Activated CD4-positive, alpha-beta memory T cell treated with anti-CD3 and anti-CD28 coated beads for 36 hours (primary cell): ENCODE results near the gene POLG. TPM values are rescaled to one million over a fixed set of nuclear protein-coding genes. Genes with fewer than 3 reads are reported as not detected.
A peak's percentile ranks its signal among the peaks of the same experiment; 100 is the strongest.

Source experiments
- CTCF ChIA-PET: fragments of 350-600 bp; sonication (Branson Sonifier 250); formaldehyde crosslinking; loops from one replicate; lab custom pipeline; 2021; ENCODE audit warnings: antibody characterized with exemption, inconsistent platforms; lab: Charles Lee
- POLR2A ChIA-PET: fragments of 350-600 bp; sonication (Branson Sonifier 250); formaldehyde crosslinking; loops from one replicate; lab custom pipeline; 2021; ENCODE audit warnings: antibody characterized with exemption; lab: Charles Lee
- DNase-seq: peaks from one replicate; pipeline ENCODE4 v3.0.0-alpha.2; 2020
- H3K27ac Mint-ChIP-seq: one replicate; pipeline ENCODE4 v1.8.0; 2021; ENCODE audit warnings: mixed read lengths
- H3K27me3 Mint-ChIP-seq: one replicate; pipeline ENCODE4 v1.8.0; 2021; ENCODE audit warnings: mixed read lengths
- H3K36me3 Mint-ChIP-seq: one replicate; pipeline ENCODE4 v1.8.0; 2021; ENCODE audit warnings: mixed read lengths
- H3K4me1 Mint-ChIP-seq: one replicate; pipeline ENCODE4 v1.8.0; 2021; ENCODE audit warnings: low read depth, mixed read lengths
- H3K4me3 Mint-ChIP-seq: one replicate; pipeline ENCODE4 v1.8.0; 2021; ENCODE audit warnings: mild to moderate bottlenecking, mixed read lengths
- H3K9me3 Mint-ChIP-seq: one replicate; pipeline ENCODE4 v1.8.0; 2021; ENCODE audit warnings: mixed read lengths
- intact Hi-C: fragments of 100-400 bp; cut with micrococcal nuclease; formaldehyde crosslinking; loops from one replicate; pipeline ENCODE4 v1.15.1; 2023
- total RNA-seq, 2 experiments: library from RNA; stranded (reverse); gene quantifications; one replicate each; pipeline ENCODE4 v1.2.3, GENCODE V29; 2021

The POLG gene
- total RNA-seq, 2 experiments from 2014 or later, result 94.8 to 97.4 TPM

- H3K27ac Mint-ChIP-seq, result peak overlapping the region; percentile 64
- peaks cover 52% of the 10 kb centered on the region for H3K4me1 Mint-ChIP-seq
- peaks cover 70% of the 10 kb centered on the region for H3K36me3 Mint-ChIP-seq
- intact Hi-C loops, result loop anchor here (10.0 kb wide), 2 partner anchors 415 to 705 kb away; partner anchors contain the start of genes AEN and MFGE8
- peaks cover 4% of the 10 kb centered on the region for H3K27me3 Mint-ChIP-seq
- ChIA-PET CTCF (interaction anchor here (1.0 to 2.6 kb wide), 4 partner anchors 13 to 425 kb away, joined by 3 to 12 read pairs (median 8); no protein-coding TSS in a partner anchor), POLR2A (interaction anchor here (0.9 to 1.2 kb wide), 3 partner anchors 13 to 126 kb away, joined by 3 read pairs; no protein-coding TSS in a partner anchor)
- H3K4me3 Mint-ChIP-seq, result no peak overlapping the region
- peaks cover 4% of the 10 kb centered on the region for H3K9me3 Mint-ChIP-seq
- DNase-seq, result no peak
These were observed 4.5 kb downstream of the POLG start for GRCh38 chr15:89330119-89330518.

- no peaks in the 10 kb centered on the region for H3K9me3 Mint-ChIP-seq
- ChIA-PET POLR2A (interaction anchor here (0.9 to 1.2 kb wide), 3 partner anchors 13 to 125 kb away, joined by 3 read pairs; no protein-coding TSS in a partner anchor), CTCF (interaction anchor here (1.0 to 2.6 kb wide), 4 partner anchors 13 to 425 kb away, joined by 3 to 12 read pairs (median 8); no protein-coding TSS in a partner anchor)
- peaks cover 71% of the 10 kb centered on the region for H3K36me3 Mint-ChIP-seq
- intact Hi-C loops, result loop anchor here (10.0 kb wide), 2 partner anchors 415 to 705 kb away; partner anchors contain the start of genes AEN and MFGE8
- H3K27ac Mint-ChIP-seq, result peak overlapping the region; percentile 64
- H3K27me3 Mint-ChIP-seq, result no peaks in the 10 kb centered on the region
- no peak overlapping the region for H3K4me3 Mint-ChIP-seq
- peaks cover 48% of the 10 kb centered on the region for H3K4me1 Mint-ChIP-seq
- peak; percentile 59 for DNase-seq
These were observed 5.1 kb downstream of the POLG start for GRCh38 chr15:89329329-89330084.

- CTCF ChIA-PET, result interaction anchor here (1.6 to 3.3 kb wide), 3 partner anchors 12 to 122 kb away, joined by 5 to 15 read pairs (median 10); no protein-coding TSS in a partner anchor
- intact Hi-C loops, result no loop called here
- no peak overlapping the region for H3K4me3 Mint-ChIP-seq
These were observed 6.0 kb downstream of the POLG start for GRCh38 chr15:89328398-89329254.

GRCh38 chr15:89327113-89327512 is 7.5 kb downstream of the POLG start:
- Mint-ChIP-seq H3K36me3 (peaks cover 73% of the 10 kb centered on the region), H3K4me1 (peaks cover 38% of the 10 kb centered on the region), H3K27ac (no peak overlapping the region), H3K4me3 (no peak overlapping the region), H3K27me3 (no peaks in the 10 kb centered on the region), H3K9me3 (no peaks in the 10 kb centered on the region)
- CTCF ChIA-PET, result interaction anchor here (0.6 to 3.3 kb wide), 2 partner anchors 17 to 120 kb away, joined by 4 to 15 read pairs; no protein-coding TSS in a partner anchor
- POLR2A ChIA-PET, result no interaction called here
- intact Hi-C loops, result no loop called here
- DNase-seq, result no peak

More at GRCh38 chr15:89328398-89329254, 6.0 kb downstream of the POLG start:
- Mint-ChIP-seq H3K27me3 (no peaks in the 10 kb centered on the region), H3K9me3 (no peaks in the 10 kb centered on the region), H3K27ac (peak overlapping the region; percentile 64), H3K36me3 (peaks cover 72% of the 10 kb centered on the region), H3K4me1 (peaks cover 45% of the 10 kb centered on the region)
- POLR2A ChIA-PET, result interaction anchor here (0.9 kb wide), 1 partner anchor 16 kb away, joined by 5 read pairs; no protein-coding TSS in a partner anchor
- DNase-seq, result no peak

- CTCF ChIA-PET, result interaction anchor here (3.3 kb wide), 1 partner anchor 119 kb away, joined by 15 read pairs; no protein-coding TSS in a partner anchor
- no peak overlapping the region for H3K4me3 Mint-ChIP-seq
- H3K36me3 Mint-ChIP-seq, result peaks cover 71% of the 10 kb centered on the region
- H3K4me1 Mint-ChIP-seq, result peaks cover 30% of the 10 kb centered on the region
- no peaks in the 10 kb centered on the region for H3K27me3 Mint-ChIP-seq
- POLR2A ChIA-PET, result no interaction called here
- H3K9me3 Mint-ChIP-seq, result no peaks in the 10 kb centered on the region
- DNase-seq, result no peak
- no peak overlapping the region for H3K27ac Mint-ChIP-seq
- intact Hi-C loops, result no loop called here
These were observed 8.3 kb downstream of the POLG start for GRCh38 chr15:89326316-89326715.

- Mint-ChIP-seq H3K36me3 (peaks cover 65% of the 10 kb centered on the region), H3K9me3 (no peaks in the 10 kb centered on the region), H3K4me3 (no peak overlapping the region), H3K4me1 (peaks cover 19% of the 10 kb centered on the region), H3K27ac (peak overlapping the region; percentile 55), H3K27me3 (no peaks in the 10 kb centered on the region)
- DNase-seq, result no peak
- POLR2A ChIA-PET, result interaction anchor here (0.6 kb wide), 1 partner anchor 986 kb away, joined by 4 read pairs; no protein-coding TSS in a partner anchor
- intact Hi-C loops, result no loop called here
- CTCF ChIA-PET, result interaction anchor here (1.7 to 2.2 kb wide), 3 partner anchors 13 to 119 kb away, joined by 4 to 7 read pairs (median 7); no protein-coding TSS in a partner anchor
These were observed 9.4 kb downstream of the POLG start for GRCh38 chr15:89325039-89325803.

GRCh38 chr15:89323825-89324224 is 10.8 kb downstream of the POLG start:
- intact Hi-C loops, result no loop called here
- H3K4me1 Mint-ChIP-seq, result peaks cover 5% of the 10 kb centered on the region
- H3K27ac Mint-ChIP-seq, result no peak overlapping the region
- POLR2A ChIA-PET, result interaction anchor here (1.1 kb wide), 1 partner anchor 75 kb away, joined by 3 read pairs; no protein-coding TSS in a partner anchor
- no peaks in the 10 kb centered on the region for H3K27me3 Mint-ChIP-seq
- DNase-seq, result no peak
- CTCF ChIA-PET, result interaction anchor here (1.2 to 2.2 kb wide), 5 partner anchors 9 to 117 kb away, joined by 3 to 7 read pairs (median 4); no protein-coding TSS in a partner anchor
- no peaks in the 10 kb centered on the region for H3K9me3 Mint-ChIP-seq
- H3K36me3 Mint-ChIP-seq, result peaks cover 61% of the 10 kb centered on the region
- H3K4me3 Mint-ChIP-seq, result no peak overlapping the region

GRCh38 chr15:89322822-89323221 is 11.8 kb downstream of the POLG start:
- Mint-ChIP-seq H3K27ac (peak overlapping the region; percentile 11), H3K36me3 (peaks cover 55% of the 10 kb centered on the region), H3K27me3 (no peaks in the 10 kb centered on the region), H3K4me3 (no peak overlapping the region), H3K4me1 (peaks cover 2% of the 10 kb centered on the region), H3K9me3 (no peaks in the 10 kb centered on the region)
- intact Hi-C loops, result no loop called here
- ChIA-PET CTCF (interaction anchor here (1.1 to 2.2 kb wide), 3 partner anchors 8 to 36 kb away, joined by 3 to 7 read pairs (median 4); no protein-coding TSS in a partner anchor), POLR2A (interaction anchor here (1.1 kb wide), 1 partner anchor 74 kb away, joined by 3 read pairs; no protein-coding TSS in a partner anchor)
- no peak for DNase-seq

- CTCF ChIA-PET, result interaction anchor here (1.1 kb wide), 1 partner anchor 16 kb away, joined by 3 read pairs; no protein-coding TSS in a partner anchor
- H3K9me3 Mint-ChIP-seq, result no peaks in the 10 kb centered on the region
- no peak overlapping the region for H3K4me3 Mint-ChIP-seq
- intact Hi-C loops, result no loop called here
- no peaks in the 10 kb centered on the region for H3K27me3 Mint-ChIP-seq
- peaks cover 9% of the 10 kb centered on the region for H3K4me1 Mint-ChIP-seq
- peaks cover 55% of the 10 kb centered on the region for H3K36me3 Mint-ChIP-seq
- H3K27ac Mint-ChIP-seq, result no peak overlapping the region
- no peak for DNase-seq
- POLR2A ChIA-PET, result interaction anchor here (0.8 to 1.6 kb wide), 3 partner anchors 9 to 115 kb away, joined by 3 to 4 read pairs (median 3); no protein-coding TSS in a partner anchor
These were observed 12.9 kb downstream of the POLG start for GRCh38 chr15:89321521-89322410.

GRCh38 chr15:89320200-89320599 is 14.4 kb downstream of the POLG start:
- intact Hi-C loops, result no loop called here
- ChIA-PET CTCF (interaction anchor here (4.5 kb wide), 1 partner anchor 113 kb away, joined by 18 read pairs; no protein-coding TSS in a partner anchor), POLR2A (interaction anchor here (1.2 to 1.6 kb wide), 2 partner anchors 14 to 15 kb away, joined by 4 to 5 read pairs; no protein-coding TSS in a partner anchor)
- no peak for DNase-seq
- Mint-ChIP-seq H3K9me3 (no peaks in the 10 kb centered on the region), H3K36me3 (peaks cover 58% of the 10 kb centered on the region), H3K4me3 (no peak overlapping the region), H3K27me3 (no peaks in the 10 kb centered on the region), H3K27ac (no peak overlapping the region), H3K4me1 (peaks cover 20% of the 10 kb centered on the region)
